NT2/D1 (cell line): ENCODE data around the gene CHIC2.

Experiments used
- SUZ12 ChIP-seq: IDR thresholded peaks from 2 replicates; pipeline ENCODE4 v1.6.1; 2011; ENCODE audit not compliant: insufficient read length, insufficient read depth; ENCODE audit errors: extremely low read depth
- YY1 ChIP-seq: IDR thresholded peaks from 2 replicates; pipeline ENCODE4 v1.6.1; 2011; ENCODE audit not compliant: insufficient read length, insufficient read depth
- ZNF274 ChIP-seq: IDR thresholded peaks from 2 replicates; pipeline ENCODE4 v1.6.1; 2011; ENCODE audit warnings: mild to moderate bottlenecking, low read depth, low read length

DNA sequence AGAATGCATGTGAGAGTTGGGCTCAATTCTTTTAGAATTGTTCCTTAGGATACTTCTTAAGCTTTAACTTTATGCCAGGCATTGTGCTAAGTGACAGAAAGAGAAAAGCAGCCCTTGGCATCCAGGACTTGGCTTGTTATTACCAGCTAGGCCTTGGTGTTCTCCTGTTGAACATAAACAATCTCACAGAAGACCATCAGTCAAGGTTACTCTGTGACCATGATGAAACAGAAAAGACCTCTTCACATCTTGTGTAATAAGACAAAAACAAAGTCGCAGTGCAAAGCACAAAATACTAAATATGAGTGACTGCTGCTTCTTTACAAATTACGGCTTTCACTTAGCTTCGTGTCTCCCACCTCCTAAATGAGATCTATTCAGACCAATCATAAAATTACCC is 71.6 kb downstream of the CHIC2 start:
- no peak for TF ChIP-seq ZNF274
- no peak for TF ChIP-seq YY1
- no peak for TF ChIP-seq SUZ12
